Fibroblast of lung (primary cell): ENCODE results near the gene PLCL1.

Source experiments
- CTCF ChIP-seq, 2 donors: IDR thresholded peaks in 1 of 2; conservative IDR thresholded peaks in 1 of 2; 1 replicate in 1 of 2; 2 replicates in 1 of 2; pipeline ENCODE4 v1.5.1; 2011 to 2012; ENCODE audit warnings: low read length in 2 of 2, control low read depth in 1 of 2, inconsistent platforms in 1 of 2, low read depth in 1 of 2, mild to moderate bottlenecking in 1 of 2
- EZH2 ChIP-seq: IDR thresholded peaks from 2 replicates; pipeline ENCODE4 v1.5.1; 2012; ENCODE audit warnings: low read length, control low read depth, mild to moderate bottlenecking; ENCODE audit errors: missing control alignments

GRCh38 chr2:197890168-197890567 lies 85.8 kb downstream of the PLCL1 start:
- TF ChIP-seq CTCF (conservative IDR thresholded peaks at IDR 0.05 in 1 of 2, IDR thresholded peaks at IDR 0.05 in 1 of 2; ENCODE audit: low read depth in 1 of 2, low read length in 2 of 2) (no peak), EZH2 (no peak)
